GM21360 (cell line): ENCODE data around the gene SPATS1.
"Not testable (repeated sequence)": the region's sequence is repeated elsewhere in the genome, so short reads cannot be mapped to it uniquely, and the experiment has no call there.

Source experiments
- ATAC-seq: cut with Tn5 transposase; IDR thresholded peaks from one replicate; pipeline ENCODE4 v1.9.1; 2021; ENCODE audit warnings: mild to moderate bottlenecking, moderate library complexity; ENCODE audit not compliant: unreplicated experiment

The SPATS1 gene

GRCh38 chr6:44341095-44341890 lies 1.2 kb upstream of the SPATS1 start:
- no peak for ATAC-seq

GRCh38 chr6:44342052-44342451 lies 398 bp upstream of the SPATS1 start:
- ATAC-seq: no peak

- ATAC-seq: not testable (repeated sequence)
Observed at GRCh38 chr6:44346818-44347217, 4.4 kb downstream of the SPATS1 start.

- no peak for ATAC-seq
Observed at GRCh38 chr6:44349904-44350649, 7.6 kb downstream of the SPATS1 start.

DNA sequence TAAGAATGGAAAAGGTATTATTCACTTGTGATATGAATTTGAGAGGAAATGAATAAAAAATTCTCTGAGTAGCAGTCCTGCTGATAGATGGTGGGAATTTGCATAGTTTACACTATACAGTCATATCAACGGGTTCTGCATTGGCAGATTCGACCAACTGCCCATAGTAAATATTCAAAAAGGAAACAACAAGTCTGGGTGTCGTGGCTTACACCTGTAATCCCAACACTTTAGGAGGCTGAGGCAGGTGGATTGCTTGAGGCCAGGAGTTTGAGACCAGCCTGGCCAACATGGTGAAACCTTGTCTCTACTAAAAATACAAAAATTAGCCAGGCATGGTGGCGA lies 8.2 kb downstream of the SPATS1 start:
- ATAC-seq: not testable (repeated sequence)

- ATAC-seq: no peak
Observed at GRCh38 chr6:44352259-44352658, 9.8 kb downstream of the SPATS1 start.

GRCh38 chr6:44353336-44353735 lies 10.9 kb downstream of the SPATS1 start:
- ATAC-seq: no peak

DNA sequence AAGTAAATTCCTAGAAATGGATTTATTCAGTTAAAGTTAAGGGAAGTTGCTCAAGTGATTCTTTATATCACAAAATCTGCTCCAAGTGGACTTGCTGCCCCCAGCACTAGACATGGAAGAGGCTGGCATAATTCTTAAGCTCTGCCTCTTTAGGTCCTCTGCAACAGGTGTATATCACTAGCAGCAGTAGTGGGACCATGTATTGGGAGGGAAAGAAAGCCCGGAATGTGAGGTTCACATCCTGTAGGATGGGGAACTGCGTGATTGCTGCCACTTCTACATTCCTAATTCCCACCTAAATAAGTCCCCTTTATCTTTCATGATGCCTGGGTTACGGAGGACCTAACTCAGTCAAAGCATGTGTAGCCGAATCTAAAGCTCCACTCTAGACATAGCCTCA lies 13.2 kb downstream of the SPATS1 start:
- no peak for ATAC-seq

DNA sequence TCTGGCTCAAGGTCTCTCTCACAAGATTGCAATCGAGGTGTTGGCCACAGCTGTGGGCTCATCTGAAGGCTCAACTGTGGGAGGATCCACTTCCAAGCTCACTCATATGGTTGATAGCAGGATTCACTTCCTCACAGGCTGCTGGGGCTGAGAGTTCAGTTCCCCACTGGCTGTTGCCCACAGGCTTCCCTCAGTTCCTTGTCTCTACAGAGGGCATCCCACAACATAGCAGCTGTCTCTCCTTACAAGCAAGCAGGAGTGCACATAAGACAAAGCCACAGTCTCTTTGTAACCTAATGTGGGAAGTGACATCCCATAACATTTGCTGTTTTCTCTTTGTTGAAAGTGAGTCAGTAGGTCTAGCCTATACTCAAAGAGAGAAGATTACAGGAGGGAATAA lies 14.0 kb downstream of the SPATS1 start:
- ATAC-seq: no peak

DNA sequence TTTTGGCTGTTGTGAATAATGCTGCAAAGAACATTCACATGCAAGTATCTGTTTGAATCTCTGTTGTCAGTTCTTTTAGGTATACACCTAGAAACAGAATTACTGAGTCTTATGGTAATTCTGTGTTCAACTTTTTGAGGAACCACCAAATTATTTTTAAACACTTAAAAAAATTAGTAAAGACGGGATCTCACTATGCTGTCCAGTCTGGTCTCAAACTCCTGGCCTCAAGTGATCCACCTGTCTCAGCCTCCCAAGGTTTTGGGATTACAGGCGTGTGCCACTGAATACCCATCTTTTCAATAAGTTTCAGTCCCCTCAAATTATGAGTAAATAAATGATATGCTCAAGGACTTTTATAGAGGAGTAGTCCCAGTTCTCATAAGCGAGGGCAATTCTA lies 17.5 kb downstream of the SPATS1 start:
- ATAC-seq: no peak

DNA sequence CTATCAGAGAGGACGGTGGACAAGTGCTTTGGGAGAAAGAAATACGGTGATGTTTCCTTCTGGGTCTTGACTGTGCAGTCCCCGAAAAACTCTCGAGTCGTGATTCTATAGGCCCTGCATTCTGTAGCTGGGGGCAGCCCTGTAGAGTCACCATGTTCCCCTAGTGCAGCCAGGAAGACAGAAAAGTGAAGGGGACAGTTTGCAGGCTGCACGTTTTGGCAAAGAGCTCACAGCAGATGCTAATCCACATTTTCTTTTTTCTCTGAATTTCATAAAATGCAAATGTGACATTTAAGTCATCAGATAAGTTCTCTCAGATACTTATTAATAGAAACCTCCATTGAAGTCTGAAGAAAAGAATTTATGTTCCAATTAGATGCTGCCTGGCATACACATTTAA lies 19.5 kb downstream of the SPATS1 start:
- no peak for ATAC-seq

GRCh38 chr6:44363377-44363926 lies 21.0 kb downstream of the SPATS1 start:
- ATAC-seq: no peak

DNA sequence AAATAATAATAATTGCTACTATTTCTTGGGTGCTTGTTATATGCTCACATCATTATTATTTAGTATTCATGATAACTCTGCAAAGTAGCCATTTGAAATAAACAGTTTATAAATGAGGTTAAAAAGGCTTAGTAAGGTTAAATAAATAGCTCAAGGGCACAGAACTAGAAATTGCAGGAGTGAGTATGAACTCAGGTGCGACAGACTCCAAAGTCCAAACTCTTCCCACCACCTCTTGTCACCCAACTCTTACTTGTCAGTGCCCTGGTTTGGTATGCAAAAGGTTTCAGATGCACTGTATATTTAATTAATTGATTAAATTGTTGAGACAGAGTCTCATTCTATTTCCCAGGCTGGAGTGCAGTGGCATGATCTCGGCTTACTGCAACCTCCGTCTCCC lies 24.3 kb downstream of the SPATS1 start:
- no peak for ATAC-seq

DNA sequence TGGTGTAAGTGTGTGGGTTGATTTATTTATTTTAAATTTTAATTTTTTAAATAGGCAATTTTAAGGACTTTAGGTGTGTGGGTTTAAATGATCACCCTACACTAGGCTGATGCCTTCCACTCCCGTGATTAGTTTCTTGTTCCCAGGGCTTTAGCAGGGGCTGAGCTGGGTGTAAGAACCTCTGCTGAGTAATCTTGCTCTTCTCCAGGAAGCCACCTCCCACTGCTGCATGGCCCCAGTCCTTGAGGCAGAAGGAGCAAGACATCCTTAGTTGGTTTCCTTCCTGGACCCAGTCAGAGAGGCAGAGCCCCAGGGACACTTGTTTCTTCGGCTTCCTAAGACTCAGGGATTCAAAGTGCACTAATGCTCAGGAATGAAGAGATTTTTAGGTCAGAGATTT lies 25.2 kb downstream of the SPATS1 start:
- no peak for ATAC-seq

DNA sequence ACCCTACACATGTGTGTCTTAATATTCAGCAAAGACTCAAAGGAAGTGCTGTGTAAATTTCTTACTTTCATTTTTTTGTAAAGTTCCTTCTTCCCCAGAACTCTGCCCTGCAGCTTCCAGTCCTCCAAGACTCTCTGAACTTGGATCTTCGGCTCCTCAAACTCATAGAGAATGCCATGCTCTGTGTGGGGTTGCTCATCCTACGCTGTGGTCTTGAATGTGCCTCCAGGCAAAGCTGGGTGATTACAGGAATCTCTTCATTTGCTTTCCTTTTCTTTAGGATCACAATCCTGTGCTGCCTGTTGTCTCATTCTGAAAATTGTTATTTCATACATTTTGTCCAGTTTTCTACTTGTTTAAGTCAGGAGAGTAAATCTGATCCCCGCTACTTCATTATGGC lies 30.6 kb downstream of the SPATS1 start:
- no peak for ATAC-seq

DNA sequence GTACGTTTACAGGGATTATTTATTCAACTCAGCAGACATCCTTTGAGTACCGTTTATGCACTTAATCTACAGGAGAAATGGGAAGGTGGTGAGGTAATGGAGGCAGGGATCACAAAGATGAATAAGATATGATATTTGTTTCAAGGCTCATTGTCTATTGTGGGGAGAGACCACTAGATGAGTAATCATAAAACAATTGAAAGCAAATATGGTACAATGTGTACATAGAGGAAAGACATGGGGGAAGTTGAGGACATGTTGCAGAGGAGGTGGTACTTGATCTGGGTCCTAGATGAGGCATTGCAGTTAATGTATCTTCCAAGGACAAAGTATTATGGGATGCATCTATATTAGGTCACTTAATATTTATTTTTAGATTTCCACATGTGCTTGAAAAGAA lies 31.3 kb downstream of the SPATS1 start:
- ATAC-seq: no peak

DNA sequence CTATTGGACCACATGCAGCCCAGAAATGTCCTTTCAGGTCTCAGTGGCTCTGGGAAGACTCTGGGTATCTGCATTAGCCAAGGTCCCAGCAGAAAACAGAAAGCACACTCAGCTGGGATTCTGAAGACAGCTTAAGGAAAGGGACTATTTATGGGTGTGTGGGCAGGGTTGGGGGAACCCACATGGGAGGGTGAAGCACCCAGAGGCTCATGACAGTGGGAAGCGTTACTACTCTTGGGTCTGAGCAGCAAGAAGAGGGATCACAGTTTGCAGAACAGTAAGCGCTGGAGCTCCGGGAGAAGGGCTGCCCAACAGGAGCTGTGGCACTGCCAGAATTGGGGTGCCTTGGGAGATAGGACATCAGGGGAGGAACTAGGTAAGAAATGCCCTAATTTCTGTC lies 32.6 kb downstream of the SPATS1 start:
- no peak for ATAC-seq

- ATAC-seq: no peak
Observed at GRCh38 chr6:44377484-44377883, 35.0 kb downstream of the SPATS1 start.

- no peak for ATAC-seq
Observed at GRCh38 chr6:44377971-44378370, 35.5 kb downstream of the SPATS1 start.

- ATAC-seq: no peak
Observed at GRCh38 chr6:44381739-44382138, 39.3 kb downstream of the SPATS1 start.

GRCh38 chr6:44386364-44386928 lies 44.0 kb downstream of the SPATS1 start:
- no peak for ATAC-seq

DNA sequence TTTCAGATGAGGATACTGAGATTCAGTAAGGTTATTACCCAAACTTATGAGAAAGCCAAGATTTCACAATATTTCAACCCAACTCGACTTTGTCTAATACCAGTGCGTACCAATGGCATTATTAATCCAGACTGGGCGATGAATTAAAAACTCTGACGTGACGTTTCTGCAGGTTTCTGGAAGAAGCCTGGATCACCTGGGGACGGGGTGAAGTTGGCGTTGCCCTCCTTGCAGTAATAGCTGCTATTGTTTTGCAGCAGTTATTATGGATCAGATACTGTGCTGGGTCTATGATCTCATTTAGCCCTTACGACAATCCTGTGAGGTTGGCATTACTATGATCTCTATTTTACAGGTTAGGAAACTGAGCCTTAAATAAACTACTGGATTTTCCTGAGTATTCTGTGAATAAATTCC lies 44.5 kb downstream of the SPATS1 start:
- no peak for ATAC-seq
